ENCODE results near the gene MAST4.
A peak's percentile ranks its signal among the peaks of the same experiment; 100 is the strongest.

Gene MAST4

GRCh38 chr5:66906021-66906420 is 309.8 kb downstream of the MAST4 start:
- DNase-seq (ENCODE audit: low read depth): no peak

DNA sequence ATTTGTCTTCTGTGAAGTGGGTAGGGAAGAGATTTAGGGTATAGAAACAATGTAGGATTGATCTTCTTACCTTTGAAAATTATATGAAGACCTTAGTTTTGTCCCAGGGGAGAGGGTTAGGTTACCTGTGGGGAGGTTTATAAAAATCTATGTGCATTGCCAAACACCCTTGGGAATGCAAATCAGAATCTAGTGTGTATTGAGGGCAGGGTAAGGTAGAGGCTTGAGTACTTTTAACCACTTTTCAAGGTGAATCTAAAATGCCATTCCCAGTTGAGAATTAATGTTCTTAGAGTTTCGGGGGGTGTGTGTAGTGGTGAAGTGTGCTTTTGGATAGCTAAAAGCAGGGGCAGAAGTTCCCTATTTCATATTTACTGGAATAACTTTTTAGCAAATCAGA is 312.0 kb downstream of the MAST4 start:
- DNase-seq (ENCODE audit: low read depth): no peak

DNA sequence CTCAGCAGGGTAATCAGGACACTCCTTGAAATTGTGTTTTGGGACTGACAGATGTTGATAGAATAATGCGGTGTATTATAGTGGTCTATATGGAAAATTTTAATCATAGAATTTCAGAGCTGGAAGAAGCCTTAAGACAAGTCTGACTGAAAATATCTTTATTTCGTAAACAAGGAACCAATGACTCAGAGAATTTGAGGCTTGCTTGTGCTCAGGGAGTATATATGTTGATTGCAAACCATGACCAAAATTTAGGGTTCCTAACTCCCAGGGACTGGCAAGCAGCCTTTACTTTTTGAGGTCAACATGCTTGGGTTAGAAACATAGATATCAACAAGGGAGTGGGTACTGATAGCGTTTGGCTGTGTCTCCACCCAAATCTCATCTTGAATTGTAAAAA is 313.2 kb downstream of the MAST4 start:
- no peak for DNase-seq (ENCODE audit: low read depth)

- no peak for DNase-seq (ENCODE audit: low read depth)
Measured at GRCh38 chr5:66912787-66913186, 316.6 kb downstream of the MAST4 start.

DNA sequence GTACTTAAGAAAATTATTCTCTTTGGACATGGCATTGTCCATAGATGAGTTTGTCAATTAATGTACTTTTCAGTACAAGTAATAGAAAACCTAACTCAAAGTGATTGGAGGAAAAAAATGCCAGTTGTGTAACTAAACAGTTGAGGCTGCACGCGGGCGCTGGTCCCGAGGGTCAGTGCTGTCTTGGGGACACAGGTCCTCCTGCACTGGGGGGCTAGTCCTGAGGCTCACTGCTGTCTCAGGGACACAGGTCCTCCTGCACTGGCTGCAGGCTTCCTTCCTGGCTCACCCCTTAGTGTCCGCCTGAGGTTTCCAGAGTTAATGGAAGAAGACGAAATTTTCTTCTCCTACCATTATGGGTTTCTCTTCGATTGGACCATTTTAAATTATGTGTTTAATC is 319.3 kb downstream of the MAST4 start:
- no peak for DNase-seq (ENCODE audit: low read depth)

DNA sequence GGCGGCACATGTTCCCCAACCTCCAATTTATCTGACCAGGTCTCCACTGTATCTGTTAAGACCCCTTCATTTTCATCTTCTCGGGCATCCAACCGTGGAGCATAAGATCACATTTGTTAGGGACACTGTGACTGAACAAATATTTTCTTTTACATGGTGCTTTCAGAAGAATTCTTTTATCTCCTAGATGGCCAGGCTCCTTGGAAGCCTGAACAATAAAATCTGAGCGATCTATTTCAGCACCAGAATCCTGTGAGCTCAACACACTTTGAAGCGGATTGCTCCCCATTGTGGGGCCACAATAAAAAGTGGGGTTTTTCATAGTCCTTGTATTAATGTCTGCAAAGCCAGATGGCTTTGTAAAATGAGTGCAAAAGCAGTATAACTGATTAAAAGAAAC is 326.7 kb downstream of the MAST4 start:
- no peak for DNase-seq (ENCODE audit: low read depth)

DNA sequence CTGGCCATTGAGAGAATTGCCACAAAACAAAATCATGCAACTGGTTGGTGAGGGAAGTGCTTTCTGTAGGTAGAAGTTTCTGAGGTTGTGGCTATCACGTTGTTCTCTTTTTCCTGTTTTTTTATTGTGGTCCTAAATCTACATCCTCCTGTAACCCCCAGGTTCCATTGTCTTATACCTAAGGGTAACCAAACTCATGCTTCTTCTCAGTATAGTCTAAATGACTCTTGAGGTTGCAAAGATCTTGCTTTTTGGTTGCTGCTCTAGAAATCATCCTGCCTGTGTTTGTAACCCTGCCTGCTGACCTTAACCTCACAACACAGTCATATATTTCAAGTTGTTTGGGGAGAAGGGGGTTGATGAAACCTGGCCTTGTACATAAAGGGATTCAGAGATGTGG is 327.3 kb downstream of the MAST4 start:
- DNase-seq (ENCODE audit: low read depth): no peak

DNA sequence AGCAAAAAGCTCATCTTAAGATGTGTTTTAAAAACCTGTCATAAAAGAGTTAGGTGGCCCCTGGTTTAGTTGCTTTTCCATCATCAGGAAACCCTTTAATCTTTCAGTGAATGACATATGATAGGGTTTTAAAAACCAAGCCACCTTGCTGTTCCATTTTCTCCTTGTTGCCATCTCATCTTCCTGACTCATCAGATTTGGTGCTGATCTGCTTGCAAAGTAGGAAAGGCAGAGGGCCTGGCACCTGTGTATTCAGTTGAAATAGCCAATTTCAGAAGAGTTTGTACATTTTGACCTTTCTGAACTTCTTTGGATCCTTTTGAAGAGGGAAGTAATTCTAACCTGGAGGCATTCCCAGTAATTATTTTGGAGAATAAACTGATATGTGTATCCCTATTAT is 327.7 kb downstream of the MAST4 start:
- DNase-seq (ENCODE audit: low read depth): no peak

- DNase-seq (ENCODE audit: low read depth): no peak
Measured at GRCh38 chr5:66927140-66927539, 330.9 kb downstream of the MAST4 start.

DNA sequence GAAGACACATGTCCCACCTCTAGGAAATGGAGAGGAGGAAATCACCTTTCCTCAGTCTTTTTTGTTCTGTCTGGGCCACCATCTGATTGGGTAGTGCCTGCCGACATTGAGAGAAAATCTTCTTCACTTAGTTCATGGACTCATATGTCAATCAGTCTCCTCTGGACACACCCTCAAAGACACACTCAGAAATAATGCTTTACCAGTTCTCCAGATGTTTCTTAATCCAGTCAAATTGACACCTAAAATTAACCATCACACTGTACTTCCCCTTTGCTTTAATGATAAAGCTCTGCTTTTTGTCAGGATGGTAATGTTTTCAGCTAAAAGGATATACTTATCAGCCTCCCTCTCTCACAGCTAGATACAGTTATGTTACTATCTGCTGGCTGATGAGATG is 333.1 kb downstream of the MAST4 start:
- no peak for DNase-seq (ENCODE audit: low read depth)

DNA sequence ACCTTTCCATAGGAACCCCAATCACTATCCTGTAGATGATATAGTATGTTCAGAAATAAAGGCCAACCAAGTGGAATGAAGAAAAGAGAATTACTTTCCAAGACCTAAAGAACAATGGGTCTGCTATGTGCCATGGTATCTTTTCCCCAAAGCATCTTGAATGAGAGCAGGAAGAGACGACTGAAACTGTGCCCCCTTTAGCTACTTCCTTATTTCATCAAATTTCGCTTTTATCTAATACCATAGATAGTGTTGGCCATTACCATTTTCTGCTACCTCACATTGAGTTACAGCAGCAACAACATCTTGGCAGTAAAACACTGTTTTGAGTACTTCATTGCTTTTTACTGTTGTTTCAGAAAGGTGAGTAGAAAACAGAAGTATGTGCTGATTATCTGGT is 333.8 kb downstream of the MAST4 start:
- no peak for DNase-seq (ENCODE audit: low read depth)

DNA sequence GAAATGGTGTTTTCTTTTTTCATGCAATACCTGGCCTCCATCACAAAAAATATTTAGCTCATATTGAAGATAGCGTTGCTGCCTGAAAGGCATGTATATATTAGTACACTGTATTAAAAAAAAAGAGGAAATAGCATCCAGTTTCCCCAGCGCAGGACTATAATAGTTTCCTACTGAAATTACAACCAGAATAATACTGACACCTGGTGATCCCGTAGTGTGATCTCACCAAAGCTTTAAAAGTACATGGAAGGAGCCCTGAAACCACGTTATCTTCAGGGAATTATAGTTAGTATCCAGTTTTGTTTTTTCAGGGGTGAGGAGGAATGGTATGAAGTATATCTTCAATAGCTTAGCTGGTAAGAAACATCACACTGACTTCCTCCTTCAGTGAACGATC is 335.5 kb downstream of the MAST4 start:
- DNase-seq (ENCODE audit: low read depth): no peak

DNA sequence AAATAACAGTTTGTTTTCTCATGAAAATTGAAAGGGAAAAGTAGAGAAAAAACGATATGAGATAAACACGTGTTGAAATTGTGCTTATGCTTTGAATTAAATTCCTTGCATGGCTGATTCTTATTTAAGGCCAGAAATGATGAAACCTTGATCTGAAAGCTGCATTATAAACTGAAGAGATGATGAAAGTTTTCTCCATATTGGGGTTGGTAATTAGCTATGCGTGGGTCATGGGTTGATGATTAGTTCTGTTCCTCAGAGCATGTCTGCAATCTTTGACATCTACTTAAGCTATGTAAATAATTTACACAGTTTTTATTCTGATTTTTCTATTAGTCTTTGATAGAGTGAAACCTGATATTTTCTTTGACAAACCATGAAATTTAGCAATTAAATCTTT is 336.3 kb downstream of the MAST4 start:
- no peak for DNase-seq (ENCODE audit: low read depth)

DNA sequence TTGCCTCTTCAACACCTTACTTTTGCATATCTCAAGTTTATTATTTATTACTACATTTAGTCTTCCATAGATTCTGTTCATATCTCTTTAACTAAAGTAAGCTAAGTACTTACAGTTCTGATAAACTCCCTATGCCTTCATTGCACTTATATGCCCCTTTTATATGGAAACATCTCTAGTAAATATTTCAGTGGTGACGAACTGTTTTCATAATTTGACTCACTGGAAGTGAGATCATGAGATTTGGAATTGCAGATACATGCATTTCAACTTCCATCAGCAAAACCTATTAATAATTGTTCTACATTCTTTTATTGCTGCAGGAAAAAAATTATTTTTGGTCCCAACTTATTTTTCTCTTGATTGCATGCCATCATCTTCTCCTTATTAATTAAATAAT is 336.9 kb downstream of the MAST4 start:
- DNase-seq (ENCODE audit: low read depth): peak; percentile 33

- DNase-seq (ENCODE audit: low read depth): no peak
Measured at GRCh38 chr5:66939094-66939493, 342.9 kb downstream of the MAST4 start.

DNA sequence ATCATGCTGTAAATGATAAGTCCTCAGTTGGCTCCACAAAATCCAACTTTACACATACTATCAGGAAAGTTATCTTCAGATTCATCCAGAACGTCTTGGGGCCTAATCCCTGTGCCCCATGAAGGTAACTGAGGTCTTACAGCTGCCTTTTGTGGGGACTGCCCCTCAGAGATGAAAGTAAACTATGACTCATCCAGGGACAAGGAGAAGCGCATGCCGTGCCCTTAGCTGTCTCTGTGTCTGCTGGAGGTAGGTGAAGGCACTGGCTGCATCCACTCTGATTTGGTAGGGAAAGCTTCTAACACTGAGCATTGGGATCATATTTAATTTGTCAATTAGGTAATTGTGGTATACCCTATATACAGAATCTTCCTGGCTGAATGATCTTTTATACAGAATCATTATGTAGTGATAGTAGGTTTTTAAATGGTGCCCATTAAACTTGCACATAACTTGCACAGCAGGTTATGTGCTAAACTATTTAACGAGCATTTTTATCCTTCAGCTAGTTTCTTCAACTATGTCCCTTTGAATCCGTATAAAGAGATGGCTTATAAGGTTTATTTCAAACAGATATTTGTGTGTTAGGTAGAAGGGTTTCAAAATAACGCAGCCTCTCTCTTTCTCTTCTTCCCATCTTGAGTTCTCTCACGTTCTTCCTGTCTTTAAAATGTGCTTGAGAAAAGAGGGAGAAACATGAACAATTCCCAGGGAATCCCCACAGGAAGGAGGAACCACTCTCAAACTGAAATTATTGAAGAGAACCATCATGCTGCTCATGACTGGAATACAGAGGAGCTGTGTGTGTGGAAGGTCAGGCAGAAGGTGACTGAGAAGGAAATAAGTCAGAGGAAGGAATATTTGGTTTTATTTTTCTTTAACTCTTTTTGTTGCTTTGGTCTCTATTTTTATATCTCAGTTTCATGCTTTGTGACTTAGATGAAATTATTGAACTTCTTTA is 349.5 kb downstream of the MAST4 start:
- no peak for DNase-seq (ENCODE audit: low read depth)

- no peak for DNase-seq (ENCODE audit: low read depth)
Measured at GRCh38 chr5:66947458-66947857, 351.3 kb downstream of the MAST4 start.

DNA sequence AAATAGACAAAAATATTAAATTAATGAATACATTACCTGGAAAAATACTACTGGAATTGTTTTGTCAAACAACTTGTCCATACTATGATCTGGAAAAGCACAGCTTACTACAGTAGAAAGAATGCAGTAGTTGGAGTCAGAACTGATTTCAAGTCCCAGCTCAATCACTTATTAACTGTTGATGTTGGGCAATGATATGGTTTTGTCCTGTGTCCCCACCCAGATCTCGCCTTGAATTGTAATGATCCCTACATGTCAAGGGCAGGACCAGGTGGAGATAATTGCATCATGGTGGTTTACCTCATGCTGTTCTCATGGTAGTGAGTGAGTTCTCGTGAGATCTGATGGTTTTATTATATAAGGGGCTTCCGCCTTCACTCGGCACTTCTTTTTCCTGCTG is 352.9 kb downstream of the MAST4 start:
- no peak for DNase-seq (ENCODE audit: low read depth)

DNA sequence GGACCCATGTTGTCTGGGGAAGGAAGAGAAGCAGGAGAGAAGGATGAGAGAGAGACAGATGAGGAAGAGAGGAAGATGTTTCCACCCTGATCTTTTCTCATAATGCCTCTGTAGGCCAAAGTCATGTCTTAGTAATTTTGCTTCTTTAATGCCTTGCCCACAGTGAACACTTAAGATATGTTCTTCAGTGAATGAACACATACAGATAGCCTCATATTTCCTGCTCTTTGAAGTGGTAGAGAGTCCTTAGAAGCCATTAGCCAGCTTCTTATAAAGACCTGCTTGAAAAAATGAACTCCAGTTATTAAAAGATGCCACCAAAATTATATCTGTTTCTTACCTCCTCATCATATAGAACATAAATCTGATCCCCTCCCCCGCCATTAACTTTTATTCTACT is 356.0 kb downstream of the MAST4 start:
- DNase-seq (ENCODE audit: low read depth): no peak

- no peak for DNase-seq (ENCODE audit: low read depth)
Measured at GRCh38 chr5:66956439-66956838, 360.2 kb downstream of the MAST4 start.

DNA sequence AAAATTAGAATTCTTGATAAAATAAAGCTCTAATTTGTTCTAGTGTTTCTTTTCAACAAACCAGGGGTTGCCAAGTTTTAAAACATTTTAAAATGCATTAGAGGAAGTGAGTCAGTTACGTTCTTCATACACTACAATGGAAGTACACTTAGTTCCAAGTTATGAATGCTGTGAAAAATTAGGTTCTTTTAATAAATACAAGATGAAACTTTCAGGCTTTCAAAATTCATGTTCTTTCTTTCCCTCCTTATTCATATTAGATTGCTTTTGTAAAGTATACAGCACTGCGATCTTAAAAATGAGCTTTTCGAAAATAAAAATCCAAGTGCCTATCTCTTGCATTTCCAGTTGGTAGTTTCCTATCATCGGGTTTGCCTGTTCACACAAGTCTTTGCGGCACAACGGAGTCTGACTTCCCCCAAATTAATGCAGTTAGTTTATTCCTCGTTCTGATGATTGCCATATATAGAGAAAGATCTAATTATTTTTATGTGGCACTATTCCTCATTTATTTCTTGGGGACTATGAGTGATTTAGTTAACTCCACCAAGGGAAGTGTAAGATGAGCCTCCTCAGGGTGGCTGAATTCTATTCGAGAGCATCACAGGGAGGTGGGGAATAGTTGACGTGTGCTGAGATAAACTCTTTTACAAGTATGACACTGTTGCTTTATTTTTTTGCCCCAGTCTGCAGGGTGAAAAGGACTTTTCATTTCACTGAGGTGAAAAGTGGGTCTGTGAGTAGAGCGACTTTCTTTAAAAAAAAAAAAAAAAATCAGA is 362.2 kb downstream of the MAST4 start:
- DNase-seq (ENCODE audit: low read depth): peak; percentile 48

DNA sequence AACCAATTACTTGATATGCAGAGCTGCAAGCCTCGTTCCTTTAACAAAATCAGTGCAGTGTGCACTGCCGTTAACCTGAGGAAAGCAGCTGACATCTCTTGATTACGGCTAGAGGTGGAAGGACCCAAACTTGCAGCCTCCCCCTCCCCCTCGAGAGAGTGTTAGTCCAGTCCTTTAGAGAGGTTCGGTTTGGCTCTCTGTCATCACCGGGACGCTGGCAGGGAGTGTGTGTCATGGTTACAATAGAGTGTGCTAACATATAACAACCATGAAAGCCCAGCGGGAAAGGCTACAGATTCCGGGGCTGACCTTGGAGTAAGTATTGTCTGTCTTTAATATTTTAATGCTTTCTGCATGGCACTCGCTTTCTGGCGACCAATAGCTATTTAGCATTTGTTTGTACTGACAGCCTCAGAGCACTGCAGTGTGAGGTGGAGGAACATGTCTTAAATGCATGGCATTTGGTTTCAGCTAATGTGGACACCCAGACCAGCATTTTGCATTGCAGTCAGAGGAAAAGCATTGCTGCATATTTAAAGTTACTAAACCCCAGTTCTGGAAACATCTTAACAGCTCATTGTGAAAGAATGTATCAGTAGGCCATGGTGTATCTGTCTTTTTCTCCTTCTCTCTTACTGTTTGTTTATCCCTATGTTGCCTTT is 362.9 kb downstream of the MAST4 start:
- DNase-seq (ENCODE audit: low read depth): peak; percentile 82

DNA sequence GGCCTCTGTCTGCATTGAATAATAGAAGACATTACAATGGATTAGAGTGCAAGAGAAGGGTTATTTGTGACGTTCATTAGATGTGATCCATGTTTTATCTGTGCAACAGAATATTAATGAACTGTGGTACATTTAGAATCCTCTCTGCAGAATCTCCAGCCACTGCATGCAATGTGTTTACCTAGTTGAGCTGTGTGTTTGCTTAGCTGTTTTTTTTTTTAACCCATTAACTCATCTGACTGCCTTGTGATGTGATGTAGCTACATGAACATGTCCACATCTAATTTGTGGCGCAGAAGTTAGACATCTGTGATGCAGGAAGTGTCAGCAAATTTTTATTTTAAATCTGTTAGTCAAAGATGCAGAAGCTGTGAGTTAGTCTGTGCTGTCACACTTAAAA is 363.5 kb downstream of the MAST4 start:
- peak; percentile 38 for DNase-seq (ENCODE audit: low read depth)

Measured in amniotic epithelial cell (primary cell).